Measurements from ENCODE around the gene CISH.

Gene CISH

GRCh38 chr3:50611464-50612233, at the start of gene CISH:
CISH (minus strand) TSS chr3:50611774; CDS start chr3:50611650, 124 bp downstream.
- peak; percentile 98 for DNase-seq (ENCODE audit: low read depth in 3 of 3)

GRCh38 chr3:50660386-50660785, 48.8 kb upstream of the CISH start:
- DNase-seq (ENCODE audit: low read depth in 3 of 3): no peak

DNA sequence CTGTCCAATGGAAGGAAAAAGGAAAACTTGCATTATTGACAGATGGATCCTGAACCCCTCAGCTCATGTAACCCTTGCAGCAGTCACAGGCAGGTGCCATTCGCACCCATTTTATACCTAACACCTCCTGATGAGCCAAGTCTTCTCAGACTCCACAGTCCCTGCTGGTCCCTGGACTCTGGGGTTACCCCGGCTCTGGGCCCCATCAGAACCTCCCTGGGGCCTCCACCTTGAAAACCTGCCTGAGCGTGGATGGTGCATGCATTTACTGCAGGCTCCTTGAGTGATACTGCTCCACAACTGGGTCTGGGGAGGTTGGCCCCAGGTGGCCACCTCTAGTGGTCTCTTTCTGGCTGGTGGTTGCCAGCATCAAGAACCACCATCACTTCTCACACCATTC, 47.3 kb upstream of the CISH start:
- no peak for DNase-seq (ENCODE audit: low read depth in 3 of 3)

- no peak for DNase-seq (ENCODE audit: low read depth in 3 of 3)
Measured at GRCh38 chr3:50658416-50658815, 46.8 kb upstream of the CISH start.

DNA sequence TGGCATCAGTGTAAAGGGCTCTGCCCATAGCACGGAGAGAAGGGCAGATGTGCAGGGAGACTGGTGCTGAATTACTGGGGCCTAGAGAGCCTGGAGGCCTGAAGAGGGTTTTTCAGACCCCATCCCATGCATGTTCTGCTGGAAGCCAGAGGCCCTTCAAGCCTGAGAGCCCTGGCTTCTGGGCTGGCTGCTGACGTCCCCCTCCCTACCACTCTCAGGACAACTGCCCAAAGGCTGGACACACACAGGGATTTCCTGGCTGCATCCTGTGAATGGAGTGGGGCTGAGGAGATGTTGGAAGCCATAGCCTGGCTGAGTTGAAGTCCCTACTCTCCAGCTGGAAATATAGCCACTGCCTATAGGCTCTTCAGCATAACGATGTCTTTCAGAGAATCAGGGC, 46.2 kb upstream of the CISH start:
- no peak for DNase-seq (ENCODE audit: low read depth in 3 of 3)

- no peak for DNase-seq (ENCODE audit: low read depth in 3 of 3)
Measured at GRCh38 chr3:50657407-50657806, 45.8 kb upstream of the CISH start.

GRCh38 chr3:50656417-50657195, 45.0 kb upstream of the CISH start:
- DNase-seq (ENCODE audit: low read depth in 3 of 3): no peak

DNA sequence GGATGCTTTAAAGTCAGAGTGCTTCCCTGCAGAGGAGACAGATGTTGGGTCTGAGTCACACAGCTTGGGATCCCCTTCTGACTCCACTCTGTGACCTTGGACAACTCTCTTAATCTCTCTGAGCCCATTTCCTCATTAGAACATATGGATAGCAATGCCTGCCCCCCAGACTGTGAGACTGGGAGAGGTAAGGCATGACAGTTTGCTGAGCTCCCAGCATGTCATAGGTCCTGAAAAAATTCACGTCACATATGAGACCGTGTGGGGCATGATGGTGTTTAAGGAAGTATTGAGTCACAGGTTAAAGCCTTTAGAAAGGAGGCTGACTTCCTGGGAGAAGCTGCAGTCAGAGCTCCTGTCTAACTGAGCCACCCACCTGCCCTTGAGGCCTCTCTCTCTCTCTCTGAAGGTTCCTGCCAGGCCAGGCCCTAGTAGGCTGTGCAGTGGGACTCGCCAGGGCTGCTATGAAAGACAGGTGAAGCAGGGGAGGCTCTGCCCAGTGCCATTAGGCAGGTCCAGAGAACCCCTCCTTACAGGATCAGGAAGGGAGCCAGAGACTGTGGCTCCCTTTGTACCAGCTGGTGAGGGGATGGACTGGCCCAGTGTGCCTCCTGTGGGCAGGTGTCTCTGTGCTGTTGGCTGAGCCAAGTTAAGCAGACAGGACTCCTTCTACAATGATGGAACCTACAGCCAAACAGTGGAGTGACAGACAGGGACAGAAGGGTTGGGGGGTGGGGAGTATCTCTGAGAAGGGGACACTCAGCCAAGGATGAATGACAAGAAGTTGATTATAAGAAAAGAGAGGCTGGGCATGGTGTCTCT, 43.6 kb upstream of the CISH start:
- DNase-seq (ENCODE audit: low read depth in 3 of 3): peak in 1 of 3 donors; percentile 29

- no peak for DNase-seq (ENCODE audit: low read depth in 3 of 3)
Measured at GRCh38 chr3:50653937-50654595, 42.5 kb upstream of the CISH start.

DNA sequence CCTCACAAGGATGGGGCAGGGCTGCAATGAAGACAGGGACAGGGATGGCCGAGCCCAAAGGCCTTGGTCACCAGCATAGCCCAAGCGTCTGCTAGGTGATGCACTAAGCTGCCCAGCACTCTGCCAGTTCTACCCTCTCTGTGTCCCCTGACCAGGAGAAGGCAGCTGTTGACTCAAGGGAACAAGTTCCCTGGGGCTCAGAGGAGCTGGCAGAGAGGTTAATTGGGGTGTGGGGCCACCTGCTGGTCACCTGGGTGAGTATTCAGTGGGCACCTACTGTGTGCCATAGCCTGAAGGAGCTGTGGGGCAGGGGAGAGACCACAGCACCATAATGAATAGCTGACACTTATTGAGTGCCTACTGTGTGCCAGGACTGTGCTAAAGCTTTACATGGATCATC, 41.1 kb upstream of the CISH start:
- DNase-seq (ENCODE audit: low read depth in 3 of 3): peak in 2 of 3 donors; percentile 33 to 40

- DNase-seq (ENCODE audit: low read depth in 3 of 3): no peak
Measured at GRCh38 chr3:50651920-50652529, 40.5 kb upstream of the CISH start.

- DNase-seq (ENCODE audit: low read depth in 3 of 3): no peak
Measured at GRCh38 chr3:50651445-50651844, 39.9 kb upstream of the CISH start.

DNA sequence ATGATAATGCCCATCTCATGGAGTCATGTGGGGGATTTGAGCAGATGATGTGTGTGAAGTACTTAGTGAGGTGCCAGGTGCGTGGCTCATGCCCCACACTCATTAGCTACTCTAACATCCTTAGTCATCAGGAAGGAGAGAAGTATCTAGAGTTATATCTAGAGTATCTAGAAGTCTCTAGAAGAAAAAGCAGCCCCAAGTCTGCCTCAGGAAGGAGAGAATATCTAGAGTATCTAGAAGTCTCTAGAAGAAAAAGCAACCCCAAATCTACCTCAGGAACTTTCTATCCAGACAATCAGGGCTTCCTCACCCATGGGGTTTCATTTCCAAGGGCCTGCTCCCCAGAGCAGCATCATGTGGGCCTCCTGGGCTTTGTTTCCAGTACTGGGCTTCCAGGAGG, 38.4 kb upstream of the CISH start:
- no peak for DNase-seq (ENCODE audit: low read depth in 3 of 3)

- DNase-seq (ENCODE audit: low read depth in 3 of 3): no peak
Measured at GRCh38 chr3:50649451-50649931, 37.9 kb upstream of the CISH start.

- DNase-seq (ENCODE audit: low read depth in 3 of 3): no peak
Measured at GRCh38 chr3:50648944-50649343, 37.4 kb upstream of the CISH start.

DNA sequence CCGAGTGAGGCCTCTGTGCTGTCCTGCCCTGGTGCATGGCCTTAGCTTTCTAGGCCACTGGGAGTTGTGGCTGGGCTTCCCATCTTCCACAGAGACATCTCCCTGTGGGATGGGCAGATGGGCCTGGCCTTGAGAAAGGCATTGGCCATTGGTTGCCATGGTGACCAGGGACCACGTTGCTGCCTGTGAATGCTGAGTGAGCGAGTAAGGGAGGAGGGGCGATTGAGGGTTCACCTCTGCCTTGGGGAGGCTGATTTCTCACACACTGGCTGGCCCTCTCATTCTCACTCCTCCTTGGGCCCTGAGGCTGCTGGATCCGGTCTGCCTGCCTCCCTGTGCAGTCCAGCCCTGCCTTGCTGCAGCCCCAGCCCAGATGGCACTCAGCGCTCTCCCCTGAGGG, 36.7 kb upstream of the CISH start:
- DNase-seq (ENCODE audit: low read depth in 3 of 3): no peak

DNA sequence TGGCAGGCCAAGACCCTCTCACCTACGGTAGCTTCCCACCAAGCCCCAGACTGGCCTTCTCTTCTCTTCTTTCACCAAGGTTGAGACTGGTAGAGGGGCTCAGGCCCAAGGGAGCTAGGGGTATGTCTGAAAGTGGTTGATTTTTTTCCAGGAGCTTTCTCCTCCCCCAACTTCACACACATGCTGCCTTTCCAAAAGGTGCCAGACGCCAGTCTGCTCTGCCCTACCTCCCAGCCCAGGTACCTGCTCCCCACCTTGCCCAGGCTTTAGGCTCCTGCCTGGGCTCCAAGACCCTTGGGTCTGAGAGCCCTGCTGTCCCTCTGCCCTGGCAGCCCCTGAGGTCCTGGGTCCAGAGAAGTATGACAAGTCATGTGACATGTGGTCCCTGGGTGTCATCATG, 33.8 kb upstream of the CISH start:
- no peak for DNase-seq (ENCODE audit: low read depth in 3 of 3)

- no peak for DNase-seq (ENCODE audit: low read depth in 3 of 3)
Measured at GRCh38 chr3:50644561-50644960, 33.0 kb upstream of the CISH start.

DNA sequence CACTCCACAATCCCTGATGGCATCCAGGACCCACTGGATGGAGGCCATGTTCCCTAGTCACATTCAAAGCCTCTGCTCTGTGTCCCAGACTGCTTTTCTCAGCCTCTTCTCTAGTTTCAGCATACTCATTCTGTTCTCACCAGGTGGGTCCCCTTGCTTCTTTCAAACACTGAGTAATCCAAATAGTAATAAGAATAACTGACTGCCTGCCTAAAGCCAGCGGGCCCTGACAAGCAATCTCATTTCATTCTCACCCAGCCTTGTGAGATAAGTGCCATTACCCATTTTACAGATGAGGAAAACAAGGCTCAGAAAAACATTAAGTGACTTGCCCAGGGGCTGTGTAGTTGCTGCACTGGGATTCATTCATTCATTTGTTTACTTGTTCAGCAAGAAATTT, 30.8 kb upstream of the CISH start:
- DNase-seq (ENCODE audit: low read depth in 3 of 3): no peak

DNA sequence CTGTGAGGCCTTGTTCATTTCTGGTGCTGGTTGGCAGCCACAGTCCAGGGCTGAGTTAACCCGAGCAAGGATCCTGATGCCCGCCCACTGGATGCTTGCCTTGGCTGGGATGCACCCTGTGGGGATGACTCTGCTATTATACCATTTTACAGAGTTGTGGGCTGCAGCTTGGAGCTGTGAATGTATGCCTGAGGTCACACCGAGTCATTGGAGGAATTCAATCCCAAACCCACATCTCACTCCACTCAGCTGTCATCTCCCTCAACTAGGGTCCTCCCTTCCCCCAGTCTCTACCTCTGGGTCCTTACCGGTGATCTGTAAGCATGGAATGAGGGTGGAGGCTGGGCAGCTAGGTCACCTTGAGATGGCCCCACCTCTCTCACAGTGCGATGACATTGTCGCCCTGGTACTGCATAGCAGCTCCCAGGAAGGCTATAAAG, 27.5 kb upstream of the CISH start:
- DNase-seq (ENCODE audit: low read depth in 3 of 3): no peak

DNA sequence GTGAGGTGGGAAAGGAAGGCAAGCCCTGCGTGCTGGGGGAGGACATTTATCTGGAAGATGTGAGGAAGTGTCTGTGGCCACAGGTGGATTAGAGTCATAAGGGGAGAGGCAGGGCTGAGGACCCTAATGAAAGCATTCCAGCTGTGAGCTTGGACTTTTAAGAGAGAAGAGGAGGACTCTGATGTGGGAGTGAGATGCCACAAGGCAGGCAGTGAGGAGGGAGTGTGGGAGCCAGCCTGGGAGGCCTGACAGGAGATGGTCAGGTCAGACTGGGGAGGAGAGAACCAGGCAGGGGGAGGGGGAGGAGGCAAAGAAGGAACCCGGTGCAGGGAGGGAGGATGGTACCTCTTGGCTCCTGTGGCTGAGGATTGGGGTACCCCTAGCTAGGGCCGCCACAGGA, 26.4 kb upstream of the CISH start:
- no peak for DNase-seq (ENCODE audit: low read depth in 3 of 3)
